Hypothalamus (tissue), 51 donors: ENCODE measurements around the gene MDK.
"Not testable (repeated sequence)": the region's sequence is repeated elsewhere in the genome, so short reads cannot be mapped to it uniquely, and the experiment has no call there.

Experiments
- DNase-seq, 51 donors: peaks; one replicate each; lab custom pipeline; 2025; lab: John Stamatoyannopoulos, UW

Gene MDK

GRCh38 chr11:46364791-46365190, 16.7 kb upstream of the MDK start:
- no peak for DNase-seq

GRCh38 chr11:46366260-46366659, 15.2 kb upstream of the MDK start:
- DNase-seq, result no peak

GRCh38 chr11:46366661-46367161, 14.8 kb upstream of the MDK start:
- DNase-seq, result no peak

- DNase-seq, result peak in 40 of 51 donors; percentile 13 to 82 (median 53)
Measured at GRCh38 chr11:46367244-46367915, 14.1 kb upstream of the MDK start.

- no peak for DNase-seq
Measured at GRCh38 chr11:46367916-46368267, 13.6 kb upstream of the MDK start.

- peak in 9 of 51 donors; percentile 11 to 34 (median 20) for DNase-seq
Measured at GRCh38 chr11:46369458-46370152, 11.9 kb upstream of the MDK start.

DNA sequence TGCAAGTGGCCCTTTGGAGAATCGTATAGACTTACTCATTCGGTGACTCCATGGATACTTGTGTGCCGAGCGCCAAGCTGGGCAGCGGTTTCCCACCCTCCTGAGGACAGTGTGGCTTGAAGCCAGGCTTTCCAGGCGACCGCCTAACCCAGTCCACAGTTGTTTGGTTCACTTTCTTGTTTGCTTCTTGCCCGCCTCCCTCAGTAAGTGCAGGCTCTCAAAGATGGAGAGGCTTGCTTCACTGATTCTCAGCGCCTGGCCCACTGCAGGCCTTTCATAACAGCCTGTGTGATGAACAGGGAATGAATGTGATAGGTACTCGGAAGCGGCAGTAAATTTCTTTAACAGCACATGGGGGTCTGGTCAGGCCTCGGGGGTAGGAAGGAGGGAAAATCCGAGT, 11.2 kb upstream of the MDK start:
- DNase-seq, result no peak

- DNase-seq, result not testable (repeated sequence)
Measured at GRCh38 chr11:46371262-46371661, 10.2 kb upstream of the MDK start.

DNA sequence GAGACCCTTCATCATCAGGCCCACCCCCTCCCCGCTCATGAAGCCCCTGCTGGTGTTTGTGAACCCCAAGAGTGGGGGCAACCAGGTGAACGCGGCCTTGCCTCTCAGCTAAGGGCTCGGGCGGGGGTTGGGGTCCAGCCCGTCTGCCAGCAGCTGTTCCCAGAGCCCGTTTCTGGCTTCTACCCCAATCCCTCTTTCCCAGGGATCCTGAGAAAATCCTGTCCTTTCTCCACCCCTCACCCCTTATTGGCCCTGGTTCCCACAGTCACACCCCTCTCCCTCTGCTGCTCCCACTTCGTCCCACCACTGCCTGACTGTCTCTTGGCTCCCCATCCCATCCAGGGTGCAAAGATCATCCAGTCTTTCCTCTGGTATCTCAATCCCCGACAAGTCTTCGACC, 9.4 kb upstream of the MDK start:
- DNase-seq, result no peak

GRCh38 chr11:46372501-46372900, 9.0 kb upstream of the MDK start:
- DNase-seq, result not testable (repeated sequence)

- DNase-seq, result no peak
Measured at GRCh38 chr11:46373787-46374740, 7.4 kb upstream of the MDK start.

DNA sequence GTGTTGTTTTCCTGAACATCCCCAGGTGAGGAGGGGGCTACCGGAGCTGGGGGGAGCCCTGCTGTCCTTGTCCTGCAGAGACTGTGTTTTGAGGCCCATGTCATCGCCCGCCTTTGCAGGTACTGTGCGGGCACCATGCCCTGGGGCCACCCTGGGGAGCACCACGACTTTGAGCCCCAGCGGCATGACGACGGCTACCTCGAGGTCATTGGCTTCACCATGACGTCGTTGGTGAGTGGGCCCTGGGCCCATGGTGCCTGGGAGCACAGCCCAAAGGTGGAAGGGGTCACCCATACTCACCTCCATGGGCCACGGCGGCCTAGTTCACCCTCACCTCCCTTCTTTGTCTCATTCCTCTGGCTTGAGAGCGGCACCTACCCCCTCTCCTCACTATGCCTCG, 6.7 kb upstream of the MDK start:
- DNase-seq, result no peak

DNA sequence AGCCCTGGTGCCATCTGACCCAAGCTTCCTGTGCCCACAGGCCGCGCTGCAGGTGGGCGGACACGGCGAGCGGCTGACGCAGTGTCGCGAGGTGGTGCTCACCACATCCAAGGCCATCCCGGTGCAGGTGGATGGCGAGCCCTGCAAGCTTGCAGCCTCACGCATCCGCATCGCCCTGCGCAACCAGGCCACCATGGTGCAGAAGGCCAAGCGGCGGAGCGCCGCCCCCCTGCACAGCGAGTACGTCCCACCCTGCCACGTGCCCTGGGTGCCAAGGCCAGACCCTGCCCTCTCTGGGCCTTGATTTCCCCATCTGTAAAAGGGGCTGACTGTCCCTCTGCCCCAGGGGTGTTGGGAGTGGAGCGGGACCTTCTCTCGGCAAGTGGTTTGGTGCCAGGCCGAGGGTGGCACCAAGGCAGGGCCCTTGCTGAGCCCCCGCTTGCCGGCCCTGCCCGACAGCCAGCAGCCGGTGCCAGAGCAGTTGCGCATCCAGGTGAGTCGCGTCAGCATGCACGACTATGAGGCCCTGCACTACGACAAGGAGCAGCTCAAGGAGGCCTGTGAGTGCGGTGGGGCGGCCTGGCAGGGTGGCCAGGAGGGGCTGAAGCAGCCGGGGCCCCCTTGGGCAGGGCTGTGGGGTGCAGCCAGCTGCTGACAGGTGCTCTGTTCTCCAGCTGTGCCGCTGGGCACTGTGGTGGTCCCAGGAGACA, 5.9 kb upstream of the MDK start:
- no peak for DNase-seq

DNA sequence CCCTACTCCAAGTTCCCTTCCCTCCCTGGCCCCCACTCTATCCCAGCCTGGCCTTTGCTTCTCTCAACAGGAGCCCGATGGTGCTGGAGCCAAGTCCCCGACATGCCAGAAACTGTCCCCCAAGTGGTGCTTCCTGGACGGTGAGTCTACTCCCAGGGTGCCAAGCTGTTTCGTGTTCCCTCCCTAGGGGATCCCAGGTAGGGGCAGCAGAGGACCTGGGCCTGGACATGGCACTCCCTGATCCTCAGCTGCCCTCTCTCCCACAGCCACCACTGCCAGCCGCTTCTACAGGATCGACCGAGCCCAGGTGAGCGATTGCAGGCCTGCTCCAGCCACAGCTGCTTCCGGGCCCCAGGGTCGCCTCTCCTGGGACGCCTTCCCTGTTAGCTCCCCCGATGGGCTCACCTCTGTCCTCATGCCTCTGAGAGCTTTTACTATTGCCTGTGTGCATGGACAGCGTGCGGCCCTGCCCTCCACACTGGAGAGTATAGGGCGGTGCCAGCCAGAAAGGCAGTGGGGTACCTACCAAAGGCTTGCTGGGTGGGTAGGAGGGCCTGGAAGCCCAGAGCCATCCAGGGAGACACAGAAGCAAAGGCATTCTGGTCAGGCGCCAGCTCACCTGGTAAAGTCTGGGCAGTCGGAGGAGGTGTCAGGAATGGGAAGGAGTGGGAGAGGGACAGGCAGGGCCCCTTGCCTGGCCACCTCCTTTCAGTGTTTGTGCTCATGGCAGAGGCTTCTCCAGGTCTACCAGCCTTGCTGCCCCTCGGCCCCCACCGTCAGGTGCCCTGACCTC, 5.0 kb upstream of the MDK start:
- DNase-seq, result no peak

- no peak for DNase-seq
Measured at GRCh38 chr11:46377290-46377689, 4.2 kb upstream of the MDK start.

- DNase-seq, result no peak
Measured at GRCh38 chr11:46377831-46378230, 3.6 kb upstream of the MDK start.

DNA sequence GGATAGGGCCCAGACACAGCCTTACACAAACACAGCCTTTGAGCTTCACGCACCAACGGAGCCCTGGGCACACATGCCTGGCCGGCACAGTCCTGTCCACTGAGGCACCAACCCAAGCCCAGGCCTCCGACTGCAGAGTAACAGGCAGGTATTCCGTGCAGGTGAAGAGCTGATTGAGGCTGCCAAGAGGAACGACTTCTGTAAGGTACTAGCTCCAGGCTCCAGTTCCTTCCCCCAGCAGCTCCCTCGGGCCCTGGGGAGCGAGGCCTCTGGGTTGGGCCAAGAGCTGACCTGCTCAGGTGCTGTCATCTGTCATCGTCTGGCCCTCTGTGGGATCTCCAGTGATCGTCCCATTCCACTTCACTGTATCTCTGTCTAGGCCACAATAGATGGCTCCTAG, 3.2 kb upstream of the MDK start:
- DNase-seq, result no peak

DNA sequence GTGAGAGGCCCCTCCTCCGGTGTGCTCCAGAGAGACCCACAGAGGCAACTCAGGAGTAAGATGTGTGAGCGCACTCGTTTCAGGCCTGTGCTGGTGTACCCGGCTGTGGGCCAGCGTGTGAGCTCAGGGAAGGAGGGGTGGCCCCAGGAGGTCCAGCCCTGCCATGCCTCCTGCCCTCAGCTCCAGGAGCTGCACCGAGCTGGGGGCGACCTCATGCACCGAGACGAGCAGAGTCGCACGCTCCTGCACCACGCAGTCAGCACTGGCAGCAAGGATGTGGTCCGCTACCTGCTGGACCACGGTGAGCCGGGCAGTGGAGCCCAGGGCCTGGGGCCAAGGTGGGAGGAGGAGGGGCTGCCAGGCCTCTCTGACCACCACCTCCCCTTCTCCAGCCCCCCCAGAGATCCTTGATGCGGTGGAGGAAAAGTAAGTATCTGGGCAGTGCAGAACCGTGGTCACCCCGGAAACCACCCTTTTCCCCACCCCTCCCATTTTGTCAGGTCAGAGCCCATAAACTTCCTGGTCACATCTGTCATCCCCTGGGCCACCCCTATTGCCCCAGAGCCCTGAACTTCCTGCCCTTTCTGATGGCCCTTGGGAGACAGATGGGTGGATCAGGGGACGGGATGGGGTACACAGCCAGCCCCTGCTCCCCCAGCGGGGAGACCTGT, 2.5 kb upstream of the MDK start:
- DNase-seq, result no peak
